ENCODE results near the gene TTLL11.

GRCh38 chr9:121938621-121939020 lies 154.5 kb downstream of the TTLL11 start:
- TF ChIP-seq, protein P1, sequence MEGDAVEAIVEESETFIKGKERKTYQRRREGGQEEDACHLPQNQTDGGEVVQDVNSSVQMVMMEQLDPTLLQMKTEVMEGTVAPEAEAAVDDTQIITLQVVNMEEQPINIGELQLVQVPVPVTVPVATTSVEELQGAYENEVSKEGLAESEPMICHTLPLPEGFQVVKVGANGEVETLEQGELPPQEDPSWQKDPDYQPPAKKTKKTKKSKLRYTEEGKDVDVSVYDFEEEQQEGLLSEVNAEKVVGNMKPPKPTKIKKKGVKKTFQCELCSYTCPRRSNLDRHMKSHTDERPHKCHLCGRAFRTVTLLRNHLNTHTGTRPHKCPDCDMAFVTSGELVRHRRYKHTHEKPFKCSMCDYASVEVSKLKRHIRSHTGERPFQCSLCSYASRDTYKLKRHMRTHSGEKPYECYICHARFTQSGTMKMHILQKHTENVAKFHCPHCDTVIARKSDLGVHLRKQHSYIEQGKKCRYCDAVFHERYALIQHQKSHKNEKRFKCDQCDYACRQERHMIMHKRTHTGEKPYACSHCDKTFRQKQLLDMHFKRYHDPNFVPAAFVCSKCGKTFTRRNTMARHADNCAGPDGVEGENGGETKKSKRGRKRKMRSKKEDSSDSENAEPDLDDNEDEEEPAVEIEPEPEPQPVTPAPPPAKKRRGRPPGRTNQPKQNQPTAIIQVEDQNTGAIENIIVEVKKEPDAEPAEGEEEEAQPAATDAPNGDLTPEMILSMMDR (IDR thresholded peaks at IDR 0.05), result no peak
- TF ChIP-seq POLR2A (IDR thresholded peaks at IDR 0.05), result no peak
